CD4-positive, alpha-beta T cell treated with Interferon gamma for 1 hour (primary cell): ENCODE data around the gene AUTS2.

Experiments used
- DNase-seq: peaks from one replicate; pipeline ENCODE4 v3.0.0-alpha.2; 2020

AUTS2 gene

GRCh38 chr7:69959789-69960499 lies 361.7 kb downstream of the AUTS2 start:
- no peak for DNase-seq

GRCh38 chr7:69961436-69961835 lies 363.2 kb downstream of the AUTS2 start:
- DNase-seq = no peak

- no peak for DNase-seq
Observed at GRCh38 chr7:69962186-69963065, 364.2 kb downstream of the AUTS2 start.

GRCh38 chr7:69963393-69963792 lies 365.1 kb downstream of the AUTS2 start:
- no peak for DNase-seq

GRCh38 chr7:69966766-69967591 lies 368.7 kb downstream of the AUTS2 start:
- DNase-seq = no peak

- no peak for DNase-seq
Observed at GRCh38 chr7:69967689-69968450, 369.6 kb downstream of the AUTS2 start.

GRCh38 chr7:69968969-69969556 lies 370.8 kb downstream of the AUTS2 start:
- no peak for DNase-seq

GRCh38 chr7:69981646-69982045 lies 383.4 kb downstream of the AUTS2 start:
- DNase-seq = no peak

GRCh38 chr7:69982197-69982596 lies 383.9 kb downstream of the AUTS2 start:
- DNase-seq = no peak

- no peak for DNase-seq
Observed at GRCh38 chr7:69989551-69989950, 391.3 kb downstream of the AUTS2 start.

- DNase-seq = no peak
Observed at GRCh38 chr7:69992938-69993337, 394.7 kb downstream of the AUTS2 start.

GRCh38 chr7:69994218-69994617 lies 395.9 kb downstream of the AUTS2 start:
- DNase-seq = no peak

GRCh38 chr7:69994886-69995542 lies 396.7 kb downstream of the AUTS2 start:
- DNase-seq = no peak

GRCh38 chr7:69996121-69996520 lies 397.8 kb downstream of the AUTS2 start:
- DNase-seq = no peak

GRCh38 chr7:70000737-70001348 lies 402.6 kb downstream of the AUTS2 start:
- DNase-seq = no peak

- DNase-seq = no peak
Observed at GRCh38 chr7:70005480-70005879, 407.2 kb downstream of the AUTS2 start.

GRCh38 chr7:70005891-70006260 lies 407.6 kb downstream of the AUTS2 start:
- DNase-seq = no peak

- DNase-seq = no peak
Observed at GRCh38 chr7:70006261-70006920, 408.1 kb downstream of the AUTS2 start.

GRCh38 chr7:70008466-70008865 lies 410.2 kb downstream of the AUTS2 start:
- DNase-seq = no peak

- no peak for DNase-seq
Observed at GRCh38 chr7:70014472-70015177, 416.4 kb downstream of the AUTS2 start.
